GM18861 (cell line): ENCODE data around the gene CHMP6.

Experiments
- ATAC-seq: cut with Tn5 transposase; IDR thresholded peaks from one replicate; pipeline ENCODE4 v1.9.1; 2021; ENCODE audit not compliant: unreplicated experiment

The CHMP6 gene

DNA sequence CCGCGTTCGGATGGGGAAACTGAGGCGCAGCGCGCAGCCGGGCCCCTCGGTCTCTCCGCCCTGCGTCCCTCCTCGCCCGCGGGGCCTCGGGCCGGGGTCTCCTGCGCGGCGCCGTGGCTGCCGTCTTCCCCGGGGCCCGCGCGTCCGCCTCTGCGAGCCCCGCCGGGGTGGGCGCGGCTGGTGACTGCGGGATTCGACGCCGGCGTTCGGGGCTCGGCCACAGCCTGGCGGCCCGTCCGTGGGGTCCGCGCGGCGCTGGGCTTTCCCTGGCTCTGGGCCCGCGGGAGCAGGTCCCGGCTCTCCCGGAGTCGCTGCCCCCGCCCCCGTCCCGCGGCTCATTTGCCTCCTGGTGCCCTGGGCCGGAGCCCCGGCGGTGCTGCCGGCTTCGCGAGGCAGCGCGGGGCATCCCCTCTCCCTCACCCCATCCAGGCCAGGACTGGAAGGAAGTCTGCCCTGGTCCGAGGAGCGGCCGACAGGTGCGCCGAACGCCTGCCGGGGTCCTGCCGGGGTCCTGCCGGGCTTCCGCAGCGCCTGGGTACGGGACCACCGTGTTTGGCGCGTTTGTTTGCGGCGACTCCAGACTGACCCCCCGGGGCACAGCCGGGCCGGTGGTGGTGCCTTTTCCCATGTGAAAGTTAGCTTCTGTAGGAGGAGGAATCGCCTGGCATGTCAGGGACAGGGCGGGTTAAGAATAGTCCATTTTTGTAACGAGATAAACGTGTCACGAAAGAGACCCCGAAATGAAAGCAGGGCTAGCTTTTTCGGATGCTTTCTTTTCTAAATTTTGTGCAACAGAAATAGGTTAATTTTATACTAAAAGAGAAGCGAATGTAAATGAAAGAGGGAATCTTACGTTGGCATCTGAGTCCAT is 671 bp downstream of the CHMP6 start:
- no peak for ATAC-seq

DNA sequence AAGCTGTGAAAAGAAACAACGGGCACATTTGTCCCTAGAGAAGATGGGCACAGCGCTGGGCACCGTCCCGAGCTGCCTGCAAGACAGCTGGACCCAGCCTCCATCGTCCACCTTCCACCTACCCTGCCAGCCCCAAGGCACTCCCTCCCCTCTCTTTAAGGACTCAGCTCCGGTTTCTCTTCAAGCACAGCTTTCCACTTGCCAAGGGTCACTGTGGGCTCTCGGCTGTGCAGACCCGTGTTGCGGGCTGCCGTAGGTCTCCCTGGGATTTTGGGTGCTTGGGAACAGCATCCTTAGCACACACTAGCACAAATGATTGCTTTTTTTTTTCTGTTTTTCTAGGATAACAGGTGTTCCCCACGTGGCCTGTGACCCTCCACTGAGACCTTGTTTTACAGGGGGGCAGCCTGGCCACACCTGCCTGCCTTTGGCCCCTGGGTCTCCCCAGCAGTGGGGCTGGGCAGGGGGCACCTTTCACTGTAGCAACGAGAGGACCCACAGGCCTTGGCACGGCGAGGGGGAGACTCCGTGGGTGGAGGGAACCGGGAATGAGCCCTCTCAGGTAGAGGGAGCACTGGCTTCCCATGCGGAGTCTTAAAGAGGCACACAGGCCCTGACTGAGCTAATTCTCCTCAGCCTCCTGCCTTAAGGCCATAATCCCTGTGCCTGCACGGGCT is 1.4 kb downstream of the CHMP6 start:
- no peak for ATAC-seq

DNA sequence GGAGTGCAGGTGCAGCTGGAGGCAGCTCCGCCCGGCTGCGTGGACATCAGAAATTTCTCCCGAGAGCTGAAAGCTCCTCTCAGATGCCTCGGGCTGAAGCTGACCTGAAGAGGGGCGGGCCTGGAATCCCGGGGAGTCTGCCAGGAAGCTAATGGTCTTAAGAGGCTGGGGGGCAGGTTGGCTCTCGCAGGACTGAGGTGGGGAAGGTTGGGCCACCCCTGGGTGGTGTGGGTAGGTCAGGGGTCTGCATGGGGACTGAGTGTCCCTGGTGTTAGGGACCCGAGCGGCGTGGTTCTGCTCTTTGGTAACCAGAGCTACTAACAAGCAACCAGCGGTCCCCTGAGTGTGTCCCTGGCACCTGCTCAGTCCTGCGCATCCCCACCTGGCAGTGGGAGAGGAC is 3.5 kb downstream of the CHMP6 start:
- ATAC-seq: no peak

DNA sequence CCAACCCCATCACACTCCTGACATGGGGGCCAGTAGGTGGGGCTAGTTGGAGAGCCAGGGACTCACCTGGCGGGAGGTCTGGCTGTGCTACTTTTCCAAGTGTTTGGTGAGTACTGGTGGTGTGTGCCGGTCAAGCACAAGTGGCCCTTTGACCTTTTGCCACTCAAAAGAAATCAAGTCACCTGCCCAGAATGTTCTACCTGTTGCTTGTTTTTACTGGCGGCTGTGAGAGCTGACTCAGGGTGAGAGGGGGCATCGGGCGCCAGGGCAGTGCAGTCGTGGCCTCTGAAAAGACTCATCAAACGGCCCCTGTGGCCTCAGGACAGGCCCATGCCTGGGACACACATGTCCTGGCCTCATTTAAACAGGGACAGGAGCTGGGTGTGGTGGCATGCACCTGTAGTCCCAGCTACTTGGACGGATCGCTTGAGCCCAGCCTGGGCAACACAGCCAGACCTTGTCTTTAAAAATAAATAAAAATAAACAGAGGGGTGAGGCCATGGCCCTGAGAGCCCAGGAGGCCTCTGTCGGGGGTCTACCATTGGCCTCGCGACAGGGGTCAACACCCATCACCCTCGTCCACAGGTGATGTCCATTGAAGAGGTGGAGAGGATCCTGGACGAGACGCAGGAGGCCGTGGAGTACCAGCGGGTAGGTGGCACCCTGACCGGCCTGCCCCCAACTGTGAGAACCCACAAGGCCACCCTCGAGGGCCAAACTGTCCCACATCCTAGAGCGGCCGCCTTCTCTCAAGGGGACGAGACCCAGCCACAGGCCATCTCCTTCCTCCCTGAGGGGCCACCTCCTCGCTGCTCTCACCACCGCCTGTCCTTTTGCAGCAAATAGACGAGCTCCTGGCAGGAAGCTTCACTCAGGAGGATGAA is 5.0 kb downstream of the CHMP6 start:
- ATAC-seq: no peak

DNA sequence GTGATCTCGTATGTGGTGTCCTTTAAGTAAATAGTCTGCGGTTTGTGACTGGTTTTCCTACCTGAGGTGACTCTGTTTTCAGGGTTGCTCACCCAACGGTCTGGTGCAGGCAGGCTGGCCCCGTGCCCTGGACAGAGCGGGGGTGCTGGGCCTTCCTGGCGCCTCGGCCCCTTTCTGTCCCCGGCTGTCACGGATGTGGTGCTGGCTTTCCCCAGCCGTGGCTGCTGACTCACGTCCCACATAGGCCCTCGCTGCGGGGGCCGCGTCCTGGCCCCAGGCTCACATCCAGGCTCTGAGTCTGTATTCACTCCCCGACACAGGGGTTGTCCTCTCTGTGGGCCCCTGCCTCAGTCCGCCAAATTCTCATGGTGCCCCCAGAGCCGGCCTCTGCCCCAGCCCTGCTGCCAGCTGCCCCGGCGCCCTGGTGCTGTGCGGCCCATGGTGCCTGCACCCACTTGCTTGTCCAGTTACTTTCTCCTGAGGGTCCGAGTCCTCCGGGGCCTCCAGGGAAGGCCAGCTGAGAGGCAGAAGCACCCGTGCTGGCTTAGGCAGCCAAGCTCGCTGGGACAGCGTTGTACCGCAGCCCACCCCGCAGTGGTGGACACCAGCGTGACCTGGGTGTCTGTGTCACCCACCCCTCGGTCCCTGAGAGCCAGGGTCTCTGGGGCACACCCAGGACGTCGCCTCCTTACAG is 5.9 kb downstream of the CHMP6 start:
- ATAC-seq: no peak

DNA sequence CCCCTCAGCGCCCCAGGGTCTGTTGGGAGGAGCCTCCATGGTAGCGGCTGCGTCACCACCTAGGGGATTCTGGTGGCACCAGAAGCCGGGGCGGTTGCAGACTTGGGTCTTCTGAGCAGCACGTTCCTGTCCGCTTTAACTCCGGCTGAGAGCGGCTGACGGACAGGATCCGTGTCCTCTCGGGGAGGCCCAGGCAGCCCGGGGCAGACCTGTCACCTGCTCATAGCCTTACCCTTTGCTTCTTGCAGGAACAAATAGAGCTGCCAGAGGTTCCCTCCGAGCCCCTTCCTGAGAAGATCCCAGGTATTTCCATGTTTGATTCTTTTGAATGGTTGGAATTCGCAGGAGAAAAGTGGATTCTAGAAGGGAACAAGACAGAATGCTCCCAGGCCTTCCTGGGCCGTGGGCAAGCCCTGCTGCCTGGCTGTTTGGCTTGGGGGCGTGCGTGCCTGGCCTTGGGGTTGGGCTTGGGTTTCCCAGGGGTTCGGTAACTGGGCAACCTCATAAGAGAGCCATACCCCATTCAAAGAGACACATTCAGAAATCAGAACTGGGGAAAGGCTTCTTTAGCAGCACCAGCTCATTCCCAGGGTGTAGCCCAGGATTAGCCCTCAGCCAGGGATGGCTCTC is 6.6 kb downstream of the CHMP6 start:
- ATAC-seq: no peak

DNA sequence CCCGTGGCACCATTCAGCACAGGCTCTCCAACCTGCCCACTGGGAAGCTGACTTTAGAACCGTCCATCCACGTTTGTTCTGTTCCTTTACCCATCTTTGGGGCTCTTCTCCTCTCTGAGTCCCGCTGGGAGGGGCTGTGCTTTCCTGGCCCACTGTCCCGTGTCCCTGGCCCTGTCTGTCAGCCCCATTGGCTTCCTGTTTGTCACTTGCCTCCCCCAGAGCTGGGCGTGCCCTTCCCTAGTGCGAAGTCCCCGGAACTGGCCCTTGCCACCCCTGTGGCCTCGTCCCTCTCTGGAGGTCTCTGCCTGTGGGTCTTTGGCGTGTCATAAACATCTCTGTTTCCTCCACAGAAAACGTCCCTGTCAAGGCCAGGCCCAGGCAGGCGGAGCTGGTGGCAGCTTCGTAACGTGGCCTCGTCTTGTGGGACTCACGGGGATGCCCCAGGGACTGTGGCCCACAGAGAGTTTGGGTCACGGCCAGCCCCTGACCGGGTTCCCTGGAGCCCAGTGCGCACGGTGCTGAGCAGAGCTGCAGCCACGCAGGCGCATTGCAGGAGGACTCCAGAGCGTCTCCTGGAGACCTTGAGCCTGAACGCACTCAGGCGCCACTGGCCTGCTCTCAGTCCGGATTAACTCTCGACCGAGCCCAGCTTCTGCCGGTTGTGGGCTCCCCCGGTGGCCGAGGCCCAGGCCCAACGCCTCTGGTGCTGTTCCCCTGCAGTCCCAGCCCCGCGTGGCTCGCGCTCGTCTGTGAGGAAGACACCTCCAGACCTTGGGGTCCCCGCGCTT is 7.3 kb downstream of the CHMP6 start:
- ATAC-seq: no peak

DNA sequence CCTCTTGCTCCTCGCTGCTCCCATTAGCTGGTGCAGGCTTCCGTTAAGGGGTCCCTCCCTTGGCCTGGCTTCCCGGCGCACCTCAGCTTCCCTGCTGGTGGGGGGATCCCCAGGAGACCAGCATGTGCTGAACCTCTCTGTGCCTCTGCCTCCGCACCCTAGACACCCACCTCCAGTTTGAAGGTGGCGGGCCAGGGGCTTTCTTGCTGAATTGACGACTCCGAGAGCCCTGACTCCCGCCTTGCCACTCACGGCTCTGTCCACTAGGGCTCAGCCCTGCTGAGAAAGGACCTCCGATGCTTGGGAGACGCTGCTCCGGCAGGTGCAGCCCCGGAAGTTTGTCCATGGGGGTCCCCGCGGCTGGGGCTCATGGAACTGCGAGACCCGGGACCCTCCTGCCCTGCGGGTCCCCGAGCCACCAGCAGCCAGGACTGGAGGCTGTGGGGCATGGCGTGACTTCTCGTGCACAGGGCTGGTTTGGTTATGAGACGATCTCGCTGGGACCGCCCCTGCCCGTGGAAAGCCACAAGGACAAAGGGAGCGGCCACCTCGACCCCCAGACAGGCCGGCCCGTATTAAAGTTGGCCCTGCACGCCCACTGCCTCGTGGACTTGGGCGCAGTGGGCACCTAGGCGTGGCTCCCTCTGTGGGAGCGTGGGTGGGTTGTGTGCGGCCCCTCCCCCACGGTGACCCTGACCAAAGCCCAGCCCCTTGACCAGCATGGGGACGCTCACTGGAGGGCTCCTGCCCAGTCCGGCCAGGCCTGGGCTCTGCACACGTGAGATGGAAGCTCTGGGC is 8.1 kb downstream of the CHMP6 start:
- no peak for ATAC-seq

DNA sequence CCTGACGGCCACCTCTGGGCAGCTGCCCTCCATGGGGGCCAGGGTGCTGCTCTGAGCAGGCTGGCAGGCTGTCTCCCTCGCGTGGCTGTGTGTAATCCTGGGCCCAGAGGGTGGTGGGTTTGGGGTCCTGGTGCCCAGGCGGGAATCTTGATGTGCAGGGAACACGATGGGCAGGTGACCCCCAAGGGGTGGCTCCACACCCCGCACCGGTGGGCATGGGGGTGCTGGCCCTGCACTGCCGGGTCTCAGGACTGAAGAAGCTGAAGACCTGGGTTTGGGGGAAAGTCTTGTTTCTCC is 8.6 kb downstream of the CHMP6 start:
- no peak for ATAC-seq

DNA sequence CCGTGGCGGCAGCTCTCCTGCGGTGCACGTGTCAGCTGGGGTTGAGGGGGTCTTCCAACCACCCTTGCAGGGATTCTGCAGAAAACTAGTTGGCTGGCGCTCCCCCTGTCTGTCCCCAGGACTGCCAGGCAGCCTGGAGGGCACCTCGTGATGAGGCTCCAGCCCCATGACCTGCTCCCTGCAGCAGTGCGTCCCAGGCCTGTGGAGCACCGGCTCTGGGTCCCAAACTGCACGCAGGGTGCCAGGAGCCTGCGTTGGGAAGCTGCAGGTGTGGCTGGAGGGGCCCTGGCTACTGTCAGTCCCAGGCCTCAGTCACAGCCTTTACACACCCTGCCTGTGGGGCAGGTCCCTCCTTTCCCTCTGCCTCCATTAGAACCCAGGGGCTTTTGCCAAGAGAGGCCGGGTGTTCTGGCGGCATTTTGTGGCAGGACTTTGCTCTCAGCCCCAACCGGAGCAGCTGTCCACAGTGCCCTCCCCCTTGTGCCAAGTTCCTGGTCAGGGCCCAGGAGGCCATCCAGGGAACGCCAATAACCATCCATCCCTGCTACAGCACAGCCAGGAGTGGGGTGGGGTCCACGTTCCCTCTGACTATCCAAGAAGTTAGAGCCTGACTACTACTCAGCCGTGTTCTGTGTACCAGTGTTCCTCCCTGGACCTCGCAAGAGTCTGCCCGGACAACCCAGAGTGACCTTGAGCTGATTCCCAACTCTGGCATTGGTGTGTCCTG is 9.2 kb downstream of the CHMP6 start:
- no peak for ATAC-seq

DNA sequence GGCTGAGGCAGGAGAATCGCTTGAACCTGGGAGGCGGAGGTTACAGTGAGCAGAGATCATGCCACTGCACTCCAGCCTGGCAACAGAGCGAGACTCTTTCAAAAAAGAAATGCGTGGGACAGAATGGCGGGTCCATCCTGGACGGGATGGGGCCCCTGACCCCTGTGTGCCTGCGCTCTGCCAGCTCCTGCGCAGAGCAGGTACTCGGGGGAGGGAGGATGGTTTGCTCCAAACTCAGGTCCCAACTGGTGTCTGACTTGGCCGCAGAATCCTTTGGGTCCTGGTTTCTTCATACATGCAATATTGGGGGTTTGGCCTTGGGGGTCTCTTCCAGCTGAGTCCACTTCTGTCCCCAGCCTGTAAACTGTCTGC is 10.4 kb downstream of the CHMP6 start:
- ATAC-seq: no peak

DNA sequence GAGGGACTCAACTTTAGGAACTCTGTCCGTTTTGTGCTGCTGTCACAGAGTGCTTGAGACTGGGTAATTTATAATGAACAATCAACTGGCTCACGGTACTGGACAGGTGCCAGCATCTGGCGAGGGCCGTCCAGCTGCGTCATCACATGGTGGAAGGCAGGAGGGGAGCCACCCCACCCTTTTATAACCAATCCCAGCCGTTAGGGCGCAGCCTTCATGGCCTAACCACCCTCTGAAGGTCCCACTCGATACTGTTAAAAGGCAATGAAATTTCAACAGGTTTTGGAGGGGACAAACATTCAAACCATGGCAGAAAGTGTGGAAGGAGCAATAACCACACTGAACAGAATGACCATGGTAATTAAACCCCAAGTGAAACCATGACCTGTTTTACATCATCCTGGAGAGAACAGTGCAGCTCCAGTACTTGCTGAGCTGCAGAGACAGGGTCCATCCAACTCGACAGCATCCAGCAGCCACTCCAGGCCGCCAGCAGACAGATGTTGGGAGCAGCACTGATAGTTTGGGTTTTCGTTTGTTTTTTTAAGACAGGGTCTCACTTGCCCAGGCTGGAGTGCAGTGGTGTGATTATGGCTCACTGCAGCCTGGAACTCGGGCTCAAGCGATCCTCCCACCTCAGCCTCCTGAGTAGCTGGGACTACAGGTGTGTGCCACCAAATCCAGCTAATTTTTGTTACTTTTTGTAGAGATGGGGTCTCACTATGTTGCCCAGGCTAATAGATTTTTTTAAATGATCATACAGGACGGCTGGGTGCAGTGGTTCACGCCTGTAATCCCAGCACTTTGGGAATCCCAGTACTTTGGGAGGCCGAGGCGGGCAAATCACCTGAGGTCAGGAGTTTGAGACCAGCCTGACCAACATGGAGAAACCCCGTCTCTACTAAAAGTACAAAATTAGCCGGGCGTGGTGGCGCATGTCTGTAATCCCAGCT is 11.0 kb downstream of the CHMP6 start:
- ATAC-seq: no peak

DNA sequence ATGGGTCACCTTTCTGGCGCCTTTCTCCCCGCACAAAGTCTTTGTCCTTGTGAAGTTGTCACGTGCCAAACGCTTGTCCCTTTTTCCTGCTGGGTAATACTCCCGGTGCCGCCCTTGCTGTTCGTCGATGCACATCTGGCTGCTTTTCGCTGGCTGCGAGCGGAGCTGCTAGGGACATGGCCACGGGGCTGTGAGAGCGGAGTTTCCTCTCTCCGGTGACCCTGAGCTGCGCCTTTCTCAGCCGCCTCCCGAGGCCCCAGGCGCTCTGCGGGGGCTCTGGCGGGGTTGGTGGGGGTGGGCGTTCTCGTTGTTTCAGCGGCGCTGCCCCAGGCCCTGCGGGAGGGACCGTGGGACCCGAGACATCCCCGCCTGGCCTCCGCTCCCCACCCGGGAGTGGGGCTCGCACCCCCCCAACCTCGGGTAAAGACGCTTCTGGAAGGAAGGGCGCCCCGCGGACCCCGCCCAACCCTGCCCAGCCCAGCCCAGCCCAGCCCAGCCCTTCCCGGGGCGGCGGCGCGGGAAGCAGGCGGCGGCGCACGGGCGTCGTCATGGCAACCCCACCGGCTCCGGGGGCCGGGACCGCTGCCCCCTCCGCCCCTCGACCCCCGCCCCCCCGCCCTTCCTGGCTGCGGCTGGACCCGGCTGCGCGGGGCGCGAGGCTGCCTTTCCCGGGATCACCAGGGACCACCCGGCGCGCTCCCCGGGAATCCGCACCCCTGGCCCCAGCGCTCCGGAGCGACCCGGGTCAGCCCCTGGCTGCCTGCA is 12.3 kb downstream of the CHMP6 start:
- ATAC-seq: no peak

DNA sequence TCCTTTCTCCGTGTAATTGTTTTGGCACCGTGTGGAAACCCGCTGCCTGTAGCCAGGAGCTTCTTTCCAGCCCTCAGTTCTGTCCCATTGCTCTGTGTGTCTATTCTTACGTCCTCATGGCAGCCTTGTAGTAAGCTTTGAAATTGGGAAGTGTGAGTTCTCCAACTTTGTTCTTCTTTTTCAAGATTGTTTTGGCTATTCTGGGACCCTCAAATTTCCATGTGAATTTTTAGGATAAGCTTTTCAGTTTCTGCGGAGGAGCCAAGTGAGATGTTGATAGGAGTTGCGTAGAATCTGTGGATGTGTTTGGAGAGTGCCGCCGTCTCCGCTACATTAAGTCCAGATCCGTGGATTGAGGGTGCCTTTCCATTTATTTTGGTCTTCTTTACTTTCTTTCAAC is 15.2 kb downstream of the CHMP6 start:
- no peak for ATAC-seq

DNA sequence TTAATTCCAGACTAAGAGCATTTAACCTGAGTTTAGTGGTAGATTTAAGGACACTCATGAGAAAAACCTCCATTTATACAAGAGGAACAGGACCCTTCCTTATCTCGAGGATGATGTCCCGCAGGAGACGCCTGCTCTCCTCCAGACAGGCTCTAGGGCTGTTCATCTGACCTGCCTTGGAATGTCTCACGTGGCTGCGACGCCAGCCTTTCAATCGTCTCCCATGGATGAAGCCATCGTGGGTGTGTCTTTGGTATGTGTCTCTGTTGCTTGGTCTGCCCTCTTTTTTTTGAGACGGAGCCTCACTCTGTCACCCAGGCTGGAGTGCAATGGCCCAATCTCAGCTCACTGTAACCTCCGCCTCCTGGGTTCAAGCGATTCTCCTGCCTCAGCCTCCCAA is 16.5 kb downstream of the CHMP6 start:
- no peak for ATAC-seq

DNA sequence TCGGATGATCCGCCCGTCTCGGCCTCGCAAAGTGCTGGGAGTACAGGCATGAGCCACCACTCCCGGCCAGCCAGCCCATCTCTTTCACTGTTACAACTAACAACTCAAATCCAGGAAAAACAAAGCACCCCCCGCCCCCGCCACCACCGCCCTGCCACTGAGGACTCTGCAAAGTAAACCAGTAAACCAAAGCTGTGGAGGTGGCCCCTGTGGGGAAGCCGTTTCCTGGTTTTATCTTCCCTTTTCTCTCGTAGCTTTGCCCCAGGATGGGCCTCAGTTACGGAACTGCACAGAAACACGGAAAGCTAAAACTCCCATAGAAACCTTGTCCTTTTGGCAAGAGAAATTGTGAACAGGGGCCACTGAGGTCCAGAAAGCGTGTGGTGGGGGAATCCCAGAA is 17.5 kb downstream of the CHMP6 start:
- no peak for ATAC-seq

DNA sequence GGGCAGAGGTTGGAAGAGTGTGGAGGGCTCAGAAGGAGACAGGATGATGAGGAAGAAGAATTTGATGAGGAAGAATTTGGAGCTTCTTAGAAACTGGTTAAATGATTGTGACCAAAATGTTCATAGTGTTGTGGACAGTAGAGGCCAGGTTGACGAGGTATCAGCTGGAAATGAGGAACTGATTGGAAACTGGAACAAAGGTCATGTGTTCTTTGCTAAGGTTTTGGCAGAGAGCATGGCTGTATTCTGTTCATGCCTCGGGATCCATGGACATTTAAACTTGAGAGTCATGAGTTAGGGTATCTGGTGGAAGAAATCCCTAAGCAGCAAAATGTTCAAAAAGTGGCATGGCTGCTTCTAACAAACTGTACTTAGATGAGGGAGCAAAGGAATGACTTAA is 19.3 kb downstream of the CHMP6 start:
- no peak for ATAC-seq
